ENCODE data around the gene PIGBOS1. TPM values are rescaled to one million over a fixed set of nuclear protein-coding genes. Genes with fewer than 3 reads are reported as not detected.

PIGBOS1 gene
- total and polyA plus RNA-seq, 9 of the 15 experiments (the other 6 are each of a cell fraction or from before 2014, with no cell fraction given) = 25.2 to 76.2 (median 46.0) TPM

DNA sequence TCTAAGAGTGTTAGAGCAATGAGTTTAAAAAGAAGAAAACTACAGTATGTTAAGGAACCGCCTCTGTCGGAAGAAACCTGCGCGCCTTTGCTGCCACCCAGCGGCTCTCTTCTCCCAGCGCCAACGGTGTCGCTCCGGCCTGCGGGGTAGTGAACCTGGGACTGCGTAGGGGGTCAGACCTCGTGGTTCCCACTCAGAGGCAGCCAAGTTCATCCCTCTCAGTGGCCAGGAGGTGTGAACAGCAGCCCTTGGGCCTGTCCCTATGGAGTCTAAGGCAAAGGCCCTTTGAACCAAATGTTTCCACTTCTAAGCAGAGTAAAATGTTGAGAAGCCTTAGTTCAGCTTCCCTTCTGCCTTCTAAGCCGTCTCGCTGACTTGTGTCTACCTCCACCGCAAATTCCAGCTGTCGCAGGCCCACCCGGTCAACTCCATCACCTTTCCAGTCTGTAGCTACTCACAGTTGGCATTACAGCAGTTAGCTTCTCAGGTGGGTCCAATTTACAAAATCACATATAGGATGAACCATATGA is 28.3 kb downstream of the PIGBOS1 start (continued):
- no peak for TF ChIP-seq USF1 (CRISPR knock-in tag; IDR thresholded peaks at IDR 0.05)
- TF ChIP-seq, protein P1, sequence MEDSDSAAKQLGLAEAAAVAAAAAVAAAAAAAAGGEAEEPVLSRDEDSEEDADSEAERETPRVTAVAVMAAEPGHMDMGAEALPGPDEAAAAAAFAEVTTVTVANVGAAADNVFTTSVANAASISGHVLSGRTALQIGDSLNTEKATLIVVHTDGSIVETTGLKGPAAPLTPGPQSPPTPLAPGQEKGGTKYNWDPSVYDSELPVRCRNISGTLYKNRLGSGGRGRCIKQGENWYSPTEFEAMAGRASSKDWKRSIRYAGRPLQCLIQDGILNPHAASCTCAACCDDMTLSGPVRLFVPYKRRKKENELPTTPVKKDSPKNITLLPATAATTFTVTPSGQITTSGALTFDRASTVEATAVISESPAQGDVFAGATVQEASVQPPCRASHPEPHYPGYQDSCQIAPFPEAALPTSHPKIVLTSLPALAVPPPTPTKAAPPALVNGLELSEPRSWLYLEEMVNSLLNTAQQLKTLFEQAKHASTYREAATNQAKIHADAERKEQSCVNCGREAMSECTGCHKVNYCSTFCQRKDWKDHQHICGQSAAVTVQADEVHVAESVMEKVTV (CRISPR knock-in tag; IDR thresholded peaks at IDR 0.05) = peak; percentile 90
- no peak for TF ChIP-seq ZNF766 (CRISPR knock-in tag; conservative IDR thresholded peaks at IDR 0.05)
- TF ChIP-seq MAFF (IDR thresholded peaks at IDR 0.05; ENCODE audit: low read length) = no peak
- TF ChIP-seq KLF6 (CRISPR knock-in tag; IDR thresholded peaks at IDR 0.05; ENCODE audit: borderline replicate concordance) = no peak
- 0 out of 2 replicates have a peak, but pooled peaks have one; percentile 10 for TF ChIP-seq EP300 (IDR thresholded peaks at IDR 0.05; ENCODE audit: low read length)
- no peak for TF ChIP-seq ZBTB1 (CRISPR knock-in tag; IDR thresholded peaks at IDR 0.05; ENCODE audit: borderline replicate concordance, low read depth)
- no peak for TF ChIP-seq NBN (IDR thresholded peaks at IDR 0.05; ENCODE audit: low read depth)
- TF ChIP-seq HMG20A (CRISPR knock-in tag; conservative IDR thresholded peaks at IDR 0.05) = no peak
- no peak for TF ChIP-seq ZNF740 (CRISPR knock-in tag; IDR thresholded peaks at IDR 0.05)
- TF ChIP-seq ZNF740 (tag; IDR thresholded peaks at IDR 0.05) = no peak
- peak; percentile 45; the same call in 1 of the 2 replicates for TF ChIP-seq ZNF384 (IDR thresholded peaks at IDR 0.05; ENCODE audit: low read depth, low read length)
- TF ChIP-seq MEIS2 (IDR thresholded peaks at IDR 0.05; ENCODE audit: partially characterized antibody) = no peak
- no peak for TF ChIP-seq ESRRA (IDR thresholded peaks at IDR 0.05; ENCODE audit: borderline replicate concordance, low read depth)
- TF ChIP-seq, protein P2, sequence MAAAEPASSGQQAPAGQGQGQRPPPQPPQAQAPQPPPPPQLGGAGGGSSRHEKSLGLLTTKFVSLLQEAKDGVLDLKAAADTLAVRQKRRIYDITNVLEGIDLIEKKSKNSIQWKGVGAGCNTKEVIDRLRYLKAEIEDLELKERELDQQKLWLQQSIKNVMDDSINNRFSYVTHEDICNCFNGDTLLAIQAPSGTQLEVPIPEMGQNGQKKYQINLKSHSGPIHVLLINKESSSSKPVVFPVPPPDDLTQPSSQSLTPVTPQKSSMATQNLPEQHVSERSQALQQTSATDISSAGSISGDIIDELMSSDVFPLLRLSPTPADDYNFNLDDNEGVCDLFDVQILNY (CRISPR knock-in tag; IDR thresholded peaks at IDR 0.05) = no peak
- no peak for TF ChIP-seq ZFP30 (CRISPR knock-in tag; IDR thresholded peaks at IDR 0.05; ENCODE audit: borderline replicate concordance)
- no peak for TF ChIP-seq IFI16 (CRISPR knock-in tag; IDR thresholded peaks at IDR 0.05)
- TF ChIP-seq TCF7 (IDR thresholded peaks at IDR 0.05; ENCODE audit: borderline replicate concordance) = no peak
- TF ChIP-seq PRPF4 (IDR thresholded peaks at IDR 0.05; ENCODE audit: insufficient read depth, low read depth, low read length, poor library complexity, severe bottlenecking) = no peak
- TF ChIP-seq, protein P3, sequence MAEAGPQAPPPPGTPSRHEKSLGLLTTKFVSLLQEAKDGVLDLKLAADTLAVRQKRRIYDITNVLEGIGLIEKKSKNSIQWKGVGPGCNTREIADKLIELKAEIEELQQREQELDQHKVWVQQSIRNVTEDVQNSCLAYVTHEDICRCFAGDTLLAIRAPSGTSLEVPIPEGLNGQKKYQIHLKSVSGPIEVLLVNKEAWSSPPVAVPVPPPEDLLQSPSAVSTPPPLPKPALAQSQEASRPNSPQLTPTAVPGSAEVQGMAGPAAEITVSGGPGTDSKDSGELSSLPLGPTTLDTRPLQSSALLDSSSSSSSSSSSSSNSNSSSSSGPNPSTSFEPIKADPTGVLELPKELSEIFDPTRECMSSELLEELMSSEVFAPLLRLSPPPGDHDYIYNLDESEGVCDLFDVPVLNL (CRISPR knock-in tag; IDR thresholded peaks at IDR 0.05; ENCODE audit: low read depth) = no peak
- no peak for TF ChIP-seq PHTF2 (CRISPR knock-in tag; IDR thresholded peaks at IDR 0.05)
- TF ChIP-seq, protein P4, sequence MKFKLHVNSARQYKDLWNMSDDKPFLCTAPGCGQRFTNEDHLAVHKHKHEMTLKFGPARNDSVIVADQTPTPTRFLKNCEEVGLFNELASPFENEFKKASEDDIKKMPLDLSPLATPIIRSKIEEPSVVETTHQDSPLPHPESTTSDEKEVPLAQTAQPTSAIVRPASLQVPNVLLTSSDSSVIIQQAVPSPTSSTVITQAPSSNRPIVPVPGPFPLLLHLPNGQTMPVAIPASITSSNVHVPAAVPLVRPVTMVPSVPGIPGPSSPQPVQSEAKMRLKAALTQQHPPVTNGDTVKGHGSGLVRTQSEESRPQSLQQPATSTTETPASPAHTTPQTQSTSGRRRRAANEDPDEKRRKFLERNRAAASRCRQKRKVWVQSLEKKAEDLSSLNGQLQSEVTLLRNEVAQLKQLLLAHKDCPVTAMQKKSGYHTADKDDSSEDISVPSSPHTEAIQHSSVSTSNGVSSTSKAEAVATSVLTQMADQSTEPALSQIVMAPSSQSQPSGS (CRISPR knock-in tag; IDR thresholded peaks at IDR 0.05) = no peak
- no peak for TF ChIP-seq MEF2A (IDR thresholded peaks at IDR 0.05; ENCODE audit: control insufficient read depth, low read depth, low read length)
